D341Med (cell line): ENCODE measurements around the gene CCDC33.

Source experiments
- DNase-seq: peaks from one replicate; pipeline ENCODE4 v3.0.0; 2012; ENCODE audit warnings: low spot score

CCDC33 gene

DNA sequence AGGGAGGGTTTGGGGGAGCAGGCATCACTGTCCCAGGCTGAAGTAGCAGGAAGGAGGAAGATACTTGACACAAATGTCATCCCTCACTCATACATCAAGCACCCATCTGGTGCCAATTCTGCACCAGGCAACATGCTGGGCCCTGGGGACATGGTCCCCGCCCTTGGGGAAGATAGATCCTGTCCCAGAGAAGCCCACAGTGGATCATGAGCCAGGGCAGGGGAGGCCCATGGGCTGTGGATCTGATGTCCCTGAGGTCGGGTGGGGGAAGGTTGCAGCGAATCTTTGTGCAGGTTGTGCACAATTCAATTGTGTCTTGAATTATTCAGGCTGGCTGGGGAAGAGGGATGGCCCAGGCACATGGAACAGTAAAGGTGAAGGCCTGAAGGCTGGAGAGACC, 6.4 kb upstream of the CCDC33 start:
- DNase-seq: no peak

DNA sequence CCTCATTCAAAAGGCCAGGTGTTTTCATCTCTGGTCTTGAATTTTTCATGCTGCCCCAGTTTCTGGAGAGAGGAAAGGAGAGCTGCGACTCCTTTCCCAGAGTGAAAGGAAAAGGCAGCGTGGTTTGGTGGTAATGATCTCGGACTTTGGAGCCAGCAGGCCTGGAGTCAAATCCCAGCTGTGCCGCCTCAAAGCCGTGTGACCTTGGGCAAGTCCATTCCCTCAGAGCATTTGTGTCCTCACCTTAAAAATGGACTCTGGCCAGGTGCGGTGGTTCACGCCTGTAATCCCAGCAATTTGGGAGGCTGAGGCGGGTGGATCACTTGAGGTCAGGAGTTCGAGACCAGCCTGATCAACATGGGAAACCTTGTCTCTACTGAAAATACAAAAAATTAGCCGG, 4.7 kb upstream of the CCDC33 start:
- DNase-seq: no peak

DNA sequence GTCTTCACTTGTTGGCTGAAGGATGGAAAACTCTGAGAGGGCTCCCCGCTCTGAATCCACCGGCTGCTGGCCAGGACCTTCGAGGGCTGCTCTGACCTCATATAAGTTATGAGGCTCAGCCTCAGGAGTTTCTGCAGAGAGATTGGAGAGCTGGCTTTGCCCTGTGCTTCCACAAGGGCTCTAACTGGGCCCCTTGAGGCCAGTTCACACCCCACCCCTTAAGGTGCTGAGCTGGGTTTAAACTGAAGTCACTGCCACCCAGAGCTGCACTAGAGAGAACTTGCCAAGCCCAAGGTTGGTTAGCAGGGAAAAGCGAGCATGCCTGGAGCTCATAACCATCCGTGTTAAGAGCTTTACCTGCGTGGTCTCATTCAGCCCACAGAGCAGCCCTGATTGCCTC, 2.8 kb upstream of the CCDC33 start:
- no peak for DNase-seq

GRCh38 chr15:74233851-74234597, 2.1 kb upstream of the CCDC33 start:
- DNase-seq: no peak

- peak; percentile 70 for DNase-seq
These were observed 1.6 kb upstream of the CCDC33 start for GRCh38 chr15:74234598-74234875.

DNA sequence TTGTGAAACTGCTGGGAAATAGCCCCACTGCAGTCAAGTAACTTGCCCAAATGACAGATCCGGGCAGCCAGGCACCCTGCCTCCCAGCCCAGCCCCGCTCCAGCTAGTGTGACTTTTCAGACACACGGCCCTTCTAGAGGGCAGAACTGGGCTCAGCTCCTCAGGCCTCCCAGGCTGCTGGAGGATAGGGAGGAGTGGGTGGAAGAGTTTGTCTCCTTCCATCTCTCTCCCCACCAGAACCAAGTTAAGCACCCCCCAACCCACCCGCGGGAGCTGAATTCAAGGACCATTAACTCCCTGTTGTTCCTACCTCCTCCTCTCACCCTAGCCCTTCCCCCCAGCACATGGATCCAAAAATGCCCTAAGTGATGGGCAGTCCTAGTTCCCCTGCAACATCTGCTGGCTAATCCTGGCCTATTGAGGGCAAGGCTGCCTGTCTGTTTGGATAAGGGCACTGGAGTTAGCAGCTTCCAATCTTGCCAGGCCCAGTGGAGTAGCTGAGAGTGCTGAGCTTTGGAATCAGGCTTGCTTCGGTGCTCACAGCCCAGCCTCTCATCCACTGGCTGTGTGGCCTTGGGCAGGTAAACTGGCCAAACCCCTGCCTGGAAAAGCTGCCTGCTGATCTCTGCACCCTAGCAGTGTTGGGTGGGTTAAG, 3.1 kb downstream of the CCDC33 start:
- no peak for DNase-seq

GRCh38 chr15:74240002-74240568, 4.0 kb downstream of the CCDC33 start:
- peak; percentile 91 for DNase-seq

DNA sequence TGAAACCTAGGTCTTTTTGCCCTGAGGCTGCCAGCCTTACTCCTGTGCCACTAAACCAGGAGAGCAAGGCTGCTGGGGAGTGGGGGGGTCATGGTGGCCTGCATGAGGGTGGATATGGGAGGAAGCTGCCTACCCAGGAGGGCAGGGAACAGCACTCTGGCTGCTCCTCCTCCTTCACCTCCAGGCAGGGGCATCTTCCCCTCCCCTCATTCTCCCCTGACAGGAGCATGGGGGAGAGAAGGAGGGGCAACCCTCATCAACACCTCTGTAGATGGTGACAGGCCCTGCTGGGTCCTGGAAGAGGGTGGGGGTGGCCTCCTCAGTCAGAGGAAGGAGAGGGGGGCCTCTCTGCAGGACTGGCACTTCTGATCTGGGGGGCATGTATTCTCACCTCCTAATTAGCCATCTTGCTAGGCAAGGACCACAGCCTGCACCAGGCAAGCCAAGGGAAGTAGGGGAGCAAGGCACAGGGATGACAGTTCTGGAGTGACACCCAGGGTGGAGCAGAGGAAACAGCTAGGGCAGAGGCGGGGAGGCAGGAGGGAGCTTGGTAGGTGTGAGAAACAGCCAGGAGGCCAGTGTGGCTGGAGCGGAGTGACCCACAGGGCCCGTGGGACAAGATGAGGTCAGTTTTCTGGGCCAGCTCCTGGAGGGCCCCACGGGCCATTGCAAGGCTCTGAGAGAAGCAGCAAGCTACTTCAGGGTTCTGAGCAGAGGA, 4.9 kb downstream of the CCDC33 start:
- DNase-seq: no peak

- no peak for DNase-seq
These were observed 6.5 kb downstream of the CCDC33 start for GRCh38 chr15:74242441-74243185.

- DNase-seq: no peak
These were observed 7.3 kb downstream of the CCDC33 start for GRCh38 chr15:74243431-74243830.

DNA sequence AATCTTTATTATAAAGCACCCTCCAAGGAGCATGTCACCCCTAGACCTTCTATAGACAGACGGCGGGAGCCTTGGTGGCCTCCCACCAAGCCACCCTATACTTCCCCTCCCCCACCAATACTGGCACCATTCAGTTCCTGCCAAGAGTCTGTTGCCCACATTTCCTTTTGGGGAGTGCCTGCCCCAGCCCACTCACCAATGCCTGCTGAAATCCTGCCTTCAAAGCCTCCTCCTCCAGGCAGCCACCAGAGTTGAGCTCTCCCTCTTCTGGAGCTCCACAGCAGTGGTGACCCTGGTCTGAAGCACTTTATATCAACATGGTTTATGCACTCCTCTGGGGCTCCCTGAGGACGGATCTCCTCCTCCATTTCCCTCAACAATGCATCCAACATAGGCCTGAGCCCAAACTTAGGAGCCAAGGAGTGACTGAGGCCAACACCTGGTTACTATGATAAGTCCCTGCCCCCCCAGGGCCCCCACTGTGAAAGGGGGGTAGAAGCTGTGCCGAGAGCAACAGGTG, 8.8 kb downstream of the CCDC33 start:
- DNase-seq: no peak

GRCh38 chr15:74245342-74245931, 9.3 kb downstream of the CCDC33 start:
- peak; percentile 95 for DNase-seq

DNA sequence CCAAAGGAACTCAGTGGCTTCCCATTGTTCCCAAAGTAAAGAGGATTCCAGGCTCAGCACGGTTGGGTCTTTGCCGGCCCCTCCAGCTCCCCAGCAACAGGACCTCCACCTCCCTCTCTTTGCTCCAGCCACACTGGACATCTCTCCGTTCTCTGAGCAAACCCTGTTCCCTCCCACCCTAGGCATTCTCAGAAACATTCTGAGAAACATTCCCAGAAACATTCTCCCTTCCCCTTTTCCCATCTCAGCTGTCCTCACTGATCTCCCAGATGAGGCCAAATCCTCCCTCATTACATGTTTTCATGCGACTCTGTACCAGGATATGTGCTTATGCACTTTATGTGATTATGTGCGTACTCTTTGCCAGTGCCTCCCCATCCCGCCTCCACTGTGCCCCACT, 14.1 kb downstream of the CCDC33 start:
- no peak for DNase-seq

DNA sequence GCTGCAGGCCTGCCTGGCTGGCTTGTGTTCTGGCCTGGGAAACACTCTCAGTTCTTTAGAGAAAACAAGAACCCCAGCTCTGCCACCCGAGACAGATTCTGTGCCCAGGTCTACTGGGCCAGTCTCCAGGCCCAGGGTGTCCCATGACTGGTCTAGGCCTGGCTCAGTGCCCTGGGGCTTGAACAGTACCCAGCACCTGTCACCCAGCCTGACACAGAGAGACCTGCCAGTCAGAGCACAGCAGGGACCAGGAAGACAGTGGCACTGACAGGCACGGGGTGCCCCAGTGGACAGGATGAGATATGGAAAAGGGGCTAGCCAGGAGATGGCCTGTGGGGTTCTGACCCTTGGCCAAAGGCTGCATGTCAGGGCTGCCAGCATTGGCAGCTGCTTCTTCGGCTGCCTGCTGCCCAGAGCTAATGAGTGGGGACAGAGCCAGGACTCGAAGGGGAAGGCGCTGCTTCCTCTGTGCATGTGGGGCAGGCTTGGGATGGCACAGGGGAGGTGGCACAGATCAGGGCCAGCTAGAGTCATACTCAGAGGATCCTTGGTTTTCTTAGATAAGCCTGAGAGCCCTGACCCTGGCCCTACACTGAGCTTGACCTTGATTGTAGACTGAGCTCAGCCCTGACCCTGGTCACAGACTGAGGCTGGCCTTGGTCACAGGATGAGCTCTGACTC, 15.1 kb downstream of the CCDC33 start:
- DNase-seq: no peak

- DNase-seq: no peak
These were observed 16.2 kb downstream of the CCDC33 start for GRCh38 chr15:74252291-74252690.

DNA sequence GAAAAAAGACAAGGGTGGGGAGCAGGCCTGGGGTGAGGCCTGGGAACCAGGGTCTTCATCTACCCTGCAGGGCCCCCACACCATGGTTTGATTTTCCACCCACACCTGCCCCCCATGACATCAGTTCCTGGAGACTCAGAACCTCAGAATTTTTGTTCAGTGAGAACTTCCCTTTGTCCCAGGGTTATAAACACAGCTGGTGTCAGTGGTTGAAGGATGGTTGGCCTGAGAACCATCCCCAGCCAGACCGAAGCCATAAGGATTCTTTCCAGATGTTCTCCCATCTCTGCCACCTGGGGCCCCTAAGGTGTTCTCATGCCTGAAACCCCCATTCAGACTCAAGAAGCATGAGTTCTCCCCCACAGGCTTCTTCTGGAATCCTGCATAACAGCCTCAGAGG, 16.6 kb downstream of the CCDC33 start:
- DNase-seq: no peak

- no peak for DNase-seq
These were observed 17.2 kb downstream of the CCDC33 start for GRCh38 chr15:74253211-74253921.

- peak; percentile 57 for DNase-seq
These were observed 21.0 kb downstream of the CCDC33 start for GRCh38 chr15:74257105-74257504.

DNA sequence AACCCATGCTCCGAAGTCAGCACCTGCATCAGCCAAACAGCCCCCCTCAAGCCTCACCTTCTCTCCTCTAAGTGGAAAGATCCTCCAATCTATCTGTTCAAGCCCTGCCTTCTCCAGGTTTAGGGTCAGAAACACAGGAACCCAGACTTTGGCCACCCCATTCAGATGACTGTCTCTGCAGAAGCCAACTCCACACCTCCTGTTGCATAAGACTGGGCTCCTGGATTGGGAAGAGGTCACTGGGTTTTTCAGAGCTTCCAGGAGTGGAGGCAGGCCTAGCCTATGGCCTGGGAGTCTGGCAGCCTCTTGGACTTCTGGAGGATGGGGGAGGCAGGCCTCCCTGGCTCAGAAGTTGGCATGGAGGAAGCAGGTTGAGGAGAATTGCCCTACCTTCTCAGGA, 21.5 kb downstream of the CCDC33 start:
- DNase-seq: no peak

DNA sequence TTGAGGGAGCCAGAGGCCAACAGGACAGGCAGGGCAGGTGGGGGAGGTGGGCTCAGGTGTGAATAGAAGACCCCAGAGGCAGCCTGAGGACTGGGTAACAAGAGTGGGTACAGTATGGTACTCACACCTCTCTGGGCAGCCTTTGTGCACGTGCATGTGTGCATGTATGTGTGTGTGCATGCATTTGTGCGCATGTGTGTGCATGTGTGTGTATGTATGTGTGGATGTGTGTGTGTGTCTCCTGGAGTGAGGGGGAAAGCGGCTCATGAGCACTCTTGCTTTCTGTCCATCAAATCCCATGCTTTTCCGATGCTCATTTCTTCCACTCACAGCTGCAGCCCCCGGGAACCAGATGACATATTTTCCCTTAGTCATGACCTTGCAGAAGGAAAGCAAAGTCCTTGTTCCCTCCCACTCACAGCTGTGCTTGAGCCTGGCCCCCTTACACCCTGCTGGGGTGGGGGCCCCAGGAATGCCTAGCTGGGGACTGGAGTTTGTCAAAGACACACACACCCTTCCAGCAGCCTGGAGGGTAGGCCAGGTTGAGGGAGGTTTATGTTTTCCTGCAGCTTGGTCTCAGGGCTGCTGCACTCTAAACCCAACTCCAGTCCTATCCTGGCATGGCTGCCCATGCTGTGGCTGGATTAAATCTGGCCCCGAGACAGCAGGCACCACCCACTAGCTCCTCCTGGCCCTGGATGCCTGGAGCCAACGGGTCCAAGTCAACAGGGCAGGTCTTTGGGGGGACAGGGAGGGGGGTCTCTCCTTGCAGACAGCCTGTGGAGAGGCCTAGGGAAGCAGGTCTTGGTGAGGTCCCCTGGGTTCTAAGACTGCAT, 22.5 kb downstream of the CCDC33 start:
- DNase-seq: no peak
